Right atrium auricular region (tissue), 2 donors: ENCODE results near the gene WWOX. TPM values are rescaled to one million over a fixed set of nuclear protein-coding genes. Genes with fewer than 3 reads are reported as not detected.

Experiments used
- DNase-seq: peaks from one replicate; pipeline ENCODE4 v3.0.0-alpha.2; 2019; ENCODE audit warnings: low spot score
- H3K27ac ChIP-seq, 2 donors: fragments of 200-600 bp; sonication (generic); 1 replicate in 1 of 2; 2 replicates in 1 of 2; pipeline ENCODE4 v1.5.1; 2016 to 2019
- H3K27me3 ChIP-seq, 2 donors: fragments of 200-600 bp; sonication (generic); one replicate each; pipeline versions ENCODE4 v1.5.1 to v1.6.0; 2017 to 2019
- H3K36me3 ChIP-seq: fragments of 200-600 bp; sonication (generic); one replicate; pipeline ENCODE4 v1.5.1; 2016
- H3K4me1 ChIP-seq, 2 donors: fragments of 200-600 bp; sonication (generic); one replicate each; pipeline versions ENCODE4 v1.5.1 to v1.6.0; 2017 to 2019
- H3K4me3 ChIP-seq, 2 donors: fragments of 200-600 bp; sonication (generic); 1 replicate in 1 of 2; 2 replicates in 1 of 2; pipeline ENCODE4 v1.5.1; 2017 to 2019; ENCODE audit warnings: mild to moderate bottlenecking in 1 of 2, moderate library complexity in 1 of 2
- H3K9me3 ChIP-seq, 2 donors: fragments of 200-600 bp; sonication (generic); one replicate each; pipeline ENCODE4 v1.5.1; 2019
- CTCF ChIP-seq, 2 donors: fragments of 200-600 bp; sonication (generic); IDR thresholded peaks; one replicate each; pipeline ENCODE4 v1.5.1; 2019; ENCODE audit warnings: antibody characterized with exemption in 2 of 2
- total RNA-seq, 2 donors: library from RNA; depleted of rRNA; stranded (reverse); fragments of >200 nt; gene quantifications; one replicate each; pipeline ENCODE4 v1.1.0, GENCODE V29; 2016

WWOX gene
- total RNA-seq, 2 donors from 2014 or later, result 14.8 to 20.8 TPM

- Histone ChIP-seq H3K4me3 (no peak overlapping the region), H3K27ac (no peak overlapping the region), H3K4me1 (no peaks in the 10 kb centered on the region), H3K27me3 (no peaks in the 10 kb centered on the region), H3K9me3 (peaks cover 0 to 22% of the 10 kb centered on the region in 2 donors), H3K36me3 (no peaks in the 10 kb centered on the region)
- no peak for TF ChIP-seq CTCF (IDR thresholded peaks at IDR 0.05)
- DNase-seq, result no peak
Observed at GRCh38 chr16:78918805-78919305, 819.4 kb downstream of the WWOX start.

- no peak overlapping the region for H3K27ac ChIP-seq
- no peaks in the 10 kb centered on the region for H3K4me1 ChIP-seq
- H3K36me3 ChIP-seq, result no peaks in the 10 kb centered on the region
- no peaks in the 10 kb centered on the region for H3K27me3 ChIP-seq
- no peak overlapping the region for H3K4me3 ChIP-seq
- H3K9me3 ChIP-seq, result peaks cover 0 to 22% of the 10 kb centered on the region in 2 donors
- TF ChIP-seq CTCF (IDR thresholded peaks at IDR 0.05), result no peak
- DNase-seq, result no peak
Observed at GRCh38 chr16:78919852-78920251, 820.4 kb downstream of the WWOX start.

GRCh38 chr16:78920621-78921020 lies 821.2 kb downstream of the WWOX start:
- H3K4me3 ChIP-seq, result no peak overlapping the region
- no peak for TF ChIP-seq CTCF (IDR thresholded peaks at IDR 0.05)
- H3K4me1 ChIP-seq, result no peaks in the 10 kb centered on the region
- H3K9me3 ChIP-seq, result peaks cover 0 to 22% of the 10 kb centered on the region in 2 donors
- no peaks in the 10 kb centered on the region for H3K36me3 ChIP-seq
- no peaks in the 10 kb centered on the region for H3K27me3 ChIP-seq
- no peak overlapping the region for H3K27ac ChIP-seq
- no peak for DNase-seq

GRCh38 chr16:78925083-78925767 lies 825.8 kb downstream of the WWOX start:
- peaks cover 0 to 19% of the 10 kb centered on the region in 2 donors for H3K9me3 ChIP-seq
- H3K4me1 ChIP-seq, result no peaks in the 10 kb centered on the region
- no peak overlapping the region for H3K27ac ChIP-seq
- H3K4me3 ChIP-seq, result no peak overlapping the region
- no peaks in the 10 kb centered on the region for H3K36me3 ChIP-seq
- no peaks in the 10 kb centered on the region for H3K27me3 ChIP-seq
- DNase-seq, result no peak
- peak; percentile 15 to 63 for TF ChIP-seq CTCF (IDR thresholded peaks at IDR 0.05)

- Histone ChIP-seq H3K27ac (no peak overlapping the region), H3K27me3 (no peaks in the 10 kb centered on the region)
- no peak for TF ChIP-seq CTCF (IDR thresholded peaks at IDR 0.05)
Observed at GRCh38 chr16:78926723-78927210, 827.3 kb downstream of the WWOX start.

More at GRCh38 chr16:78926723-78927210, 827.3 kb downstream of the WWOX start:
- Histone ChIP-seq H3K4me3 (no peak overlapping the region), H3K36me3 (no peaks in the 10 kb centered on the region), H3K9me3 (peaks cover 0 to 8% of the 10 kb centered on the region in 2 donors), H3K4me1 (no peaks in the 10 kb centered on the region)
- DNase-seq, result no peak
